Rectal smooth muscle tissue (tissue), 1 donor: ENCODE measurements around the gene ARMC10.
"Not testable (repeated sequence)": the region's sequence is repeated elsewhere in the genome, so short reads cannot be mapped to it uniquely, and the experiment has no call there.

Experiments used
- H3K27ac ChIP-seq: one replicate; pipeline ENCODE4 v1.7.0; 2013; ENCODE audit warnings: low read depth, low read length, inconsistent platforms
- H3K27me3 ChIP-seq: one replicate; pipeline ENCODE4 v1.7.0; 2013; ENCODE audit warnings: low read length; ENCODE audit not compliant: control insufficient read depth, insufficient read depth
- H3K36me3 ChIP-seq: one replicate; pipeline ENCODE4 v1.7.0; 2013; ENCODE audit warnings: low read length; ENCODE audit not compliant: control insufficient read depth, insufficient read depth
- H3K4me1 ChIP-seq: one replicate; pipeline ENCODE4 v1.7.0; 2013; ENCODE audit warnings: low read length; ENCODE audit not compliant: control insufficient read depth, insufficient read depth
- H3K4me3 ChIP-seq: one replicate; pipeline ENCODE4 v1.7.0; 2013; ENCODE audit warnings: low read length
- H3K9ac ChIP-seq: one replicate; pipeline ENCODE4 v1.7.0; 2013; ENCODE audit warnings: low read length

The ARMC10 gene

GRCh38 chr7:103074519-103075336, at the start of gene ARMC10, which contains the start of gene FBXL13:
Gene ARMC10, plus strand, starts transcription at chr7:103075140. Its CDS starts 133 bp downstream, at chr7:103075273.
Gene FBXL13, minus strand, starts transcription at chr7:103074796.
- Histone ChIP-seq H3K9ac (peak within 1 kb of the TSS; percentile 61), H3K27ac (peak within 1 kb of the TSS; percentile 65), H3K4me3 (peak within 1 kb of the TSS; percentile 64), H3K27me3 (no peaks in the 10 kb centered on the region), H3K4me1 (peaks cover 7% of the 10 kb centered on the region), H3K36me3 (no peaks in the 10 kb centered on the region)

GRCh38 chr7:103025341-103025740, 49.6 kb upstream of the ARMC10 start:
- Histone ChIP-seq H3K4me3 (no peak overlapping the region), H3K27ac (no peak overlapping the region), H3K4me1 (no peaks in the 10 kb centered on the region), H3K27me3 (no peaks in the 10 kb centered on the region), H3K36me3 (no peaks in the 10 kb centered on the region), H3K9ac (no peak overlapping the region)

DNA sequence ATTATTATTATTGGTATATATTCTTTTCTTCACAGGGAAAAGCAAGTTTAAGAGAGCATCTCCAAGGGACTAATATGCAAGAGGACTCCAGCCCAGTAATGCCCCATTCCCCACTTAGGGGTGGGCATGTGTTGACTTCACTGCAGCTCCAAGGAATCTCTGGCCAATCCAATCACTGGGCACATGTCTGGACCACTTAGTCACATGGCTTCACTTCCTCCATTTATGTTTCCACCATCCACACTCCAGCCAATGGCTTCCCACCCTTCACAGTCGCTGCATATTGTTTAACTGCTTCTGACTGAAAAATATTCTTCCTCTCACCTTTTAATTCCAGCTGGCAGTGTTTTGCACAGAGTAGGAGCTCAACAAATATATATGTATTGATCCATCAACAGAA, 43.9 kb upstream of the ARMC10 start:
- Histone ChIP-seq H3K27ac (no peak overlapping the region), H3K4me3 (no peak overlapping the region), H3K4me1 (no peaks in the 10 kb centered on the region), H3K36me3 (no peaks in the 10 kb centered on the region), H3K9ac (no peak overlapping the region), H3K27me3 (no peaks in the 10 kb centered on the region)

DNA sequence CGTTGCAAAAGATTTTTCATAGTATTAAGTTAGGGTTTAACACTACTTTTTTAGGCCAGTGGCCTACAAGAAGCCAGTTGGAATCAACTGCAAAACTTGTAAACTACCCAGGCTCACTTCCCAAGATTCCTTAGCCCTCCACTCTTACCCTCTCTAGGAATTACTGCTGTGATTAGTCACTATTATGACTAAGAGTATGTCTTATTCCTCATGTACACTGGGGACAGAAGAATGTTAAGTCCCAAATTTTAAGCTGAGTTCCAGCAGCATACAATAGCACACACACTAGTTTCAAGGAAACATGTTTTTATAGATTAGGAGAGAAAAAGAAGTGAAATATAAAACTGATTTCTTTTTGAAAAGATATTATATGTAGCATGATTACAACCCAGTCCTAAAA, 43.2 kb upstream of the ARMC10 start:
- no peaks in the 10 kb centered on the region for H3K4me1 ChIP-seq
- no peak overlapping the region for H3K4me3 ChIP-seq
- no peak overlapping the region for H3K27ac ChIP-seq
- H3K9ac ChIP-seq: no peak overlapping the region
- H3K36me3 ChIP-seq: no peaks in the 10 kb centered on the region
- no peaks in the 10 kb centered on the region for H3K27me3 ChIP-seq

DNA sequence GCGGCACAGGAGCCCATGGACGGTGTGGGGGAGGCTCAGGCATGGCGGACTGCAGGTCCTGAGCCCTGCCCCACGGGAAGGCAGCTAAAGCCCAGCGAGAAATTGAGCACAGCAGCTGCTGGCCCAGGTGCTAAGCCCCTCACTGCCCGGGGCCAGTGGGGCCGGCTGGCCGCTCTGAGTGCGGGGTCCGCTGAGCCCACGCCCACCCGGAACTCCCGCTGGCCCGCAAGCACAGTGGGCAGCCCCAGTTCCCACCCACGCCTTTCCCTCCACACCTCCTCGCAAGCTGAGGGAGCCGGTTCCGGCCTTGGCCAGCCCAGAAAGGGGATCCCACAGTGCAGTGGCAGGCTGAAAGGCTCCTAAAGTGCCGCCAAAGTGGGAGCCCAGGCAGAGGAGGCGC, 40.6 kb upstream of the ARMC10 start:
- H3K4me3 ChIP-seq, H3K4me1 ChIP-seq, H3K9ac ChIP-seq: not testable (repeated sequence)

DNA sequence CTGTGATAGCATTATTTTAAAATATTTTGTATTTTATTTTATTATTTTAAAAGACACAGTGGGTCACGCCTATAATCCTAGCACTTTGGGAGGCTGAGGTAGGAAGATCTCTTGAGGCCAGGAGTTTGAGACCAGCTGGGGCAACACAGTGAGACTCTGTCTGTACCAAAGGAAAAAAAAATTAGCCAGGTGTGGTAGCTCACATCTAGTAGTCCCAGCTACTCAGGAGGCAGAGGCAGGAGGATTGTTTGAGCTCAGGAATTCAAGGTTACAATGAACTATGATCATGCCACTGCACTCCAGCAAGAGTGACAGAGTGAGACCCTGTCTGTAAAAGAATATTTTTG, 37.5 kb upstream of the ARMC10 start:
- H3K27me3 ChIP-seq: no peaks in the 10 kb centered on the region
- H3K36me3 ChIP-seq: no peaks in the 10 kb centered on the region
- no peak overlapping the region for H3K27ac ChIP-seq
- no peak overlapping the region for H3K4me3 ChIP-seq
- H3K9ac ChIP-seq: no peak overlapping the region
- H3K4me1 ChIP-seq: no peaks in the 10 kb centered on the region

More for the DNA sequence above, 40.6 kb upstream of the ARMC10 start:
- not testable (repeated sequence) for H3K27ac ChIP-seq, H3K27me3 ChIP-seq, H3K36me3 ChIP-seq

DNA sequence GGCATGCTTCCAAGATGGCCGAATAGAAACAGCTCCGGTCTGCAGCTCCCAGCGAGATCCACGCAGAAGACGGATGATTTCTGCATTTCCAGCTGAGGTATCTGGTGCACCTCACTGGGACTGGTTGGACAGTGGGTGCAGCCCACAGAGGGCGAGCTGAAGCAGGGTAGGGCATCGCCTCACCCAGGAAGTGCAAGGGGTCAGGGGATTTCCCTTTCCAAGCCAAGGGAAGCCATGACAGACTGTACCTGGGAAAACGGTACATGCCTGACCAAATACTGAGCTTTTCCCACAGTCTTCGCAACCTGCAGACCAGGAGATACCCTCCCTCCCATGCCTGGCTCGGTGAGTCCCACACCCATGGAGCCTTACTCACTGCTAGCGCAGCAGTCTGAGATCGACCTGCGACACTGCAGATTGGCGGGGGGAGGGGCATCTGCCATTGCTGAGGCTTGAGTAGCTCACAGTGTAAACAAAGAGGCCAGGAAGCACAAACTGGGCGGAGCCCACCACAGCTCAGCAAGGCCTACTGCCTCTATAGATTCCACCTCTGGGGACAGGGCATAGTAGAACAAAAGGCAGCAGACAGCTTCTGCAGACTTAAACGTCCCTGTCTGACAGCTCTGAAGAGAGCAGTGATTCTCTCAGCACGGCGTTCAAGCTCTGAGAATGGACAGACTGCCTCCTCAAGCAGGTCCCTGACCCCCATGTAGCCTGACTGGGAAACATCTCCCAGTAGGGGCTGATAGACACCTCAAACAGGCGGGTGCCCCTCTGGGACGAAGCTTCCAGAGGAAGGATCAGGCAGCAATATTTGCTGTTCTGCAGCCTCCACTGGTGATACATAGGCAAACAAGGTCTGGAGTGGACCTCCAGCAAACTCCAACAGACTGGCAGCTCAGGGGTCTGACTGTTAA, 36.9 kb upstream of the ARMC10 start:
- H3K9ac ChIP-seq, H3K4me3 ChIP-seq, H3K4me1 ChIP-seq, H3K27me3 ChIP-seq, H3K36me3 ChIP-seq, H3K27ac ChIP-seq: not testable (repeated sequence)

- H3K36me3 ChIP-seq, H3K27me3 ChIP-seq, H3K9ac ChIP-seq, H3K4me3 ChIP-seq, H3K4me1 ChIP-seq, H3K27ac ChIP-seq: not testable (repeated sequence)
These were observed 33.1 kb upstream of the ARMC10 start for GRCh38 chr7:103041815-103042214.

- Histone ChIP-seq H3K9ac (no peak overlapping the region), H3K4me1 (no peaks in the 10 kb centered on the region), H3K36me3 (no peaks in the 10 kb centered on the region), H3K4me3 (no peak overlapping the region), H3K27ac (no peak overlapping the region), H3K27me3 (no peaks in the 10 kb centered on the region)
These were observed 26.1 kb upstream of the ARMC10 start for GRCh38 chr7:103048833-103049232.

- no peaks in the 10 kb centered on the region for H3K36me3 ChIP-seq
- H3K4me1 ChIP-seq: no peaks in the 10 kb centered on the region
- no peak overlapping the region for H3K9ac ChIP-seq
- no peak overlapping the region for H3K27ac ChIP-seq
- no peak overlapping the region for H3K4me3 ChIP-seq
- no peaks in the 10 kb centered on the region for H3K27me3 ChIP-seq
These were observed 23.4 kb upstream of the ARMC10 start for GRCh38 chr7:103051519-103051918.

DNA sequence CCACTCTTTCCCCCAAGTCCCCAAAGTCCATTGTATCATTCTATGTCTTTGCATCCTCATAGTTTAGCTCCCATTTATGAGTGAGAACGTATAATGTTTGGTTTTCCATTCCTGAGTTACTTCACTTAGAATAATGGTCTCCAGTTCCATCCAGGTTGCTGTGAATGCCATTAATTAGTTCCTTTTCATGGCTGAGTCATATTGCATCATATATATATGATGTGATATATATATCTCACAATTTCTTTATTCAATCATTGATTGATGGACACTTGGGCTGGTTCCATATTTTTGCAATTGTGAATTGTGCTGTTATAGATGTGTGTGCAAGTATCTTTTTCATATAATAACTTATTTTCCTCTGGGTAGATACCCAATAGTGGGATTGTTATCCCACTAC, 18.9 kb upstream of the ARMC10 start:
- H3K4me1 ChIP-seq, H3K9ac ChIP-seq, H3K36me3 ChIP-seq, H3K4me3 ChIP-seq, H3K27ac ChIP-seq, H3K27me3 ChIP-seq: not testable (repeated sequence)

DNA sequence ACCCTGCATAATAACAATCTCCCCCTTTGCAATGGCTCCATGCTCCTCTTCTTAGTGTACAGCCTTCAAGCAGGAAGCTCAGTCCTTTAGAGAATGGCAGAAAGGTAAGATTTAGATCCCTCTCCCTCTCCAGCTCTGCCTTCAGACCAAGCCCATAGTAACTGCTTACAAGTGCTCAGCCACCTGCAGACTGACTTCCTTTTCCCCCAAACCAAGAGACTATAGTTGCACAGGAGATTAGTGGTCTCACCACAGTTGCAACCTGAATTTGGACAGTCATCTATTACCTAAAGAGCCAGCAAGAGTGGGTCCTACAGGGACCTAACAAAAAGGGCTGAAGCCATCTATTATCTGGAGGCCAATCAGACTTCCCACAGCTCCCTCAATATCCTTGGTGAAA, 16.8 kb upstream of the ARMC10 start:
- Histone ChIP-seq H3K27me3 (no peaks in the 10 kb centered on the region), H3K36me3 (no peaks in the 10 kb centered on the region), H3K9ac (no peak overlapping the region), H3K4me3 (no peak overlapping the region), H3K27ac (no peak overlapping the region), H3K4me1 (no peaks in the 10 kb centered on the region)
